Gastrocnemius medialis (tissue), 4 donors: ENCODE data around the gene APOBR. TPM values are rescaled to one million over a fixed set of nuclear protein-coding genes. Genes with fewer than 3 reads are reported as not detected.

Source experiments
- ATAC-seq, 2 donors: fragments of 150-250 bp; one replicate each; pipeline ENCODE4 v1.9.1; 2016
- DNase-seq, 2 donors: peaks; one replicate each; pipeline ENCODE4 v3.0.0-alpha.2; 2019
- H3K27ac ChIP-seq, 4 donors: fragments of 200-600 bp; sonication (generic); 1 replicate in 1 of 4; 2 replicates in 3 of 4; pipeline ENCODE4 v1.5.1; 2016 to 2018; ENCODE audit warnings: mild to moderate bottlenecking in 2 of 4, moderate library complexity in 1 of 4
- H3K27me3 ChIP-seq, 3 donors: fragments of 200-600 bp; sonication (generic) in 2 of 3; 1 replicate in 1 of 3; 2 replicates in 2 of 3; pipeline versions ENCODE4 v1.5.1 to v1.6.0; 2016 to 2019; ENCODE audit warnings: mild to moderate bottlenecking in 1 of 3, moderate library complexity in 1 of 3
- H3K36me3 ChIP-seq, 2 donors: fragments of 200-600 bp; sonication (generic) in 1 of 2; one replicate each; pipeline ENCODE4 v1.5.1; 2017 to 2018
- H3K4me1 ChIP-seq, 2 donors: fragments of 200-600 bp; sonication (generic) in 1 of 2; one replicate each; pipeline ENCODE4 v1.5.1; 2016 to 2017; ENCODE audit warnings: mild to moderate bottlenecking in 2 of 2
- H3K4me3 ChIP-seq, 4 donors: fragments of 200-600 bp; sonication (generic) in 3 of 4; 1 replicate in 1 of 4; 2 replicates in 3 of 4; pipeline ENCODE4 v1.5.1; 2016 to 2019; ENCODE audit warnings: mild to moderate bottlenecking in 2 of 4
- H3K9me3 ChIP-seq, 3 donors: fragments of 200-600 bp; sonication (generic) in 2 of 3; 1 replicate in 1 of 3; 2 replicates in 2 of 3; pipeline ENCODE4 v1.5.1; 2016 to 2019
- CTCF ChIP-seq, 5 experiments: fragments of 450-650 bp in 3 of 5; fragments of 200-600 bp in 2 of 5; sonication (generic) in 2 of 5; IDR thresholded peaks in 4 of 5; conservative IDR thresholded peaks in 1 of 5; 1 replicate in 4 of 5; 2 replicates in 1 of 5; pipeline ENCODE4 v1.5.1; 2016 to 2019; ENCODE audit warnings: antibody characterized with exemption in 5 of 5, mild to moderate bottlenecking in 3 of 5, moderate library complexity in 3 of 5
- POLR2A ChIP-seq, 2 donors: fragments of 450-650 bp; IDR thresholded peaks; one replicate each; pipeline ENCODE4 v1.6.1; 2017; ENCODE audit warnings: antibody characterized with exemption in 2 of 2, mild to moderate bottlenecking in 2 of 2, moderate library complexity in 2 of 2
- in situ Hi-C, 4 donors: fragments of 200-750 bp; cut with MboI; loops; one replicate each; pipeline versions ENCODE4 v1.15.0 to v1.8.0; 2017; ENCODE audit warnings: low sequenced_read_pairs in 4 of 4
- intact Hi-C: fragments of 100-400 bp; cut with DNase I; formaldehyde crosslinking; loops from one replicate; pipeline ENCODE4 v1.15.1; 2023; ENCODE audit warnings: low total_unique reads
- total RNA-seq, 4 donors: library from RNA; depleted of rRNA; stranded (reverse); fragments of >200 nt; gene quantifications; one replicate each; pipeline versions ENCODE4 v1.1.0 to v1.2.3, GENCODE V29; 2016

Gene APOBR
- total RNA-seq, 4 donors from 2014 or later = 0.15 to 1.4 (median 0.54) TPM

- Histone ChIP-seq H3K27ac (peak overlapping the region; percentile 98 to 99 (median 99)), H3K4me1 (peaks cover 22 to 50% of the 10 kb centered on the region in 2 donors), H3K27me3 (no peaks in the 10 kb centered on the region), H3K4me3 (no peak overlapping the region), H3K36me3 (peaks cover 0 to 10% of the 10 kb centered on the region in 2 donors), H3K9me3 (no peaks in the 10 kb centered on the region)
- no peak for ATAC-seq
- TF ChIP-seq POLR2A (IDR thresholded peaks at IDR 0.05) = no peak
- TF ChIP-seq CTCF (IDR thresholded peaks at IDR 0.05 in 4 of 5, conservative IDR thresholded peaks at IDR 0.05 in 1 of 5) = no peak
- no peak for DNase-seq
- in situ Hi-C loops (loop anchor here in 1 of 4 donors (25.0 kb wide), 1 partner anchor 304 kb away; the partner anchor contains the start of gene TUFM), intact Hi-C loops (loop anchor here (10.0 kb wide), 3 partner anchors 342 to 1328 kb away; partner anchors contain the start of genes ATP2A1 and KDM8)
Measured at GRCh38 chr16:28532940-28533647, 38.7 kb downstream of the APOBR start.

- intact Hi-C loops = loop anchor here (5.0 to 10.0 kb wide), 4 partner anchors 340 to 1330 kb away; partner anchors contain the start of genes ATP2A1, KDM8 and MAZ
- in situ Hi-C loops = loop anchor here in 1 of 4 donors (25.0 kb wide), 1 partner anchor 303 kb away; the partner anchor contains the start of gene TUFM
- Histone ChIP-seq H3K36me3 (peaks cover 0 to 10% of the 10 kb centered on the region in 2 donors), H3K4me3 (peak overlapping the region in 1 of 4 donors; percentile 7), H3K4me1 (peaks cover 29 to 56% of the 10 kb centered on the region in 2 donors), H3K9me3 (no peaks in the 10 kb centered on the region), H3K27ac (peak overlapping the region; percentile 98 to 99 (median 99)), H3K27me3 (no peaks in the 10 kb centered on the region)
- DNase-seq (peak; percentile 86 to 94), ATAC-seq (peak; percentile 65 to 73)
- TF ChIP-seq CTCF (IDR thresholded peaks at IDR 0.05 in 4 of 5, conservative IDR thresholded peaks at IDR 0.05 in 1 of 5) = no peak
- peak; percentile 43 for TF ChIP-seq POLR2A (IDR thresholded peaks at IDR 0.05)
Measured at GRCh38 chr16:28534542-28535373, 40.3 kb downstream of the APOBR start.

- in situ Hi-C loops (loop anchor here in 1 of 4 donors (25.0 kb wide), 1 partner anchor 300 kb away; the partner anchor contains the start of gene TUFM), intact Hi-C loops (loop anchor here (5.0 to 10.0 kb wide), 4 partner anchors 338 to 1332 kb away; partner anchors contain the start of genes ATP2A1, KDM8 and MAZ)
- DNase-seq (no peak), ATAC-seq (no peak)
- Histone ChIP-seq H3K36me3 (peaks cover 0 to 10% of the 10 kb centered on the region in 2 donors), H3K4me3 (peak overlapping the region; percentile 66 to 79 (median 68)), H3K27me3 (no peaks in the 10 kb centered on the region), H3K27ac (peak overlapping the region; percentile 98 to 99 (median 99)), H3K4me1 (peaks cover 30 to 51% of the 10 kb centered on the region in 2 donors), H3K9me3 (no peaks in the 10 kb centered on the region)
- no peak for TF ChIP-seq CTCF (IDR thresholded peaks at IDR 0.05 in 4 of 5, conservative IDR thresholded peaks at IDR 0.05 in 1 of 5)
- no peak for TF ChIP-seq POLR2A (IDR thresholded peaks at IDR 0.05)
Measured at GRCh38 chr16:28537076-28537475, 42.6 kb downstream of the APOBR start.

GRCh38 chr16:28537964-28538732 is 43.7 kb downstream of the APOBR start:
- peaks cover 21 to 42% of the 10 kb centered on the region in 2 donors for H3K4me1 ChIP-seq
- H3K9me3 ChIP-seq = no peaks in the 10 kb centered on the region
- peak overlapping the region; percentile 66 to 79 (median 68) for H3K4me3 ChIP-seq
- ATAC-seq (no peak), DNase-seq (no peak)
- in situ Hi-C loops = loop anchor here in 1 of 4 donors (25.0 kb wide), 1 partner anchor 299 kb away; the partner anchor contains the start of gene TUFM
- H3K27ac ChIP-seq = peak overlapping the region; percentile 98 to 99 (median 99)
- no peaks in the 10 kb centered on the region for H3K27me3 ChIP-seq
- peaks cover 0 to 10% of the 10 kb centered on the region in 2 donors for H3K36me3 ChIP-seq
- no peak for TF ChIP-seq POLR2A (IDR thresholded peaks at IDR 0.05)
- no peak for TF ChIP-seq CTCF (IDR thresholded peaks at IDR 0.05 in 4 of 5, conservative IDR thresholded peaks at IDR 0.05 in 1 of 5)
- intact Hi-C loops = loop anchor here (2.0 to 10.0 kb wide), 5 partner anchors 337 to 1527 kb away; partner anchors contain the start of genes ALDOA, ATP2A1, KDM8 and MAZ
